GM21529 (cell line): ENCODE results near the gene TBC1D1.

Source experiments
- ATAC-seq: cut with Tn5 transposase; IDR thresholded peaks from one replicate; pipeline ENCODE4 v1.9.1; 2021; ENCODE audit not compliant: unreplicated experiment

Gene TBC1D1

DNA sequence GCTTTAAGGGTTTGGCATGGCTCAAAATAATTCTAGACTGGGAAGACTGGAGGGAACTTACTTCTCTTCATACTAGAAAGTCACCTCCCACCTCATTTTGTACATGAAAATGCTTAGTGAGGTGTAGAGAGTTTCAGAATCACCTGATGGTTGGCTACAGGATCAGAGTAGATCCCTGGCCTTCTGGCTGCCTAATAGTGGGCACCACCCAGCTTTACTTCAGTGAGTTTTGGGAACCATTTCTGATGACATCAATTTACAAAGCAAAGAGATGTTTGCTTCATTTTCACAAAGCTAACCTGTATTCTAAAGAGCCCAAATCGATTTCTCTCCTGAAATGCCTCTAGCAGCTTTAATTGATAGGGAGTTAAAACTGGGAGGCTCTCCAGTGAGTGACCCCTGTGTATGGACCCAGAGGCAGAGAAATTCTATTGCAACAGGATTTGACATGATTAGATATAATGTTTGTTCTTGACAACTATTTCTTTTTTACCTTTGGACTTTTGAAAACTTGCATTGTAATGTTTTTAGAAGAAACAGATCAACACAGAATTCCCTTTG, 249.8 kb downstream of the TBC1D1 start:
- no peak for ATAC-seq

DNA sequence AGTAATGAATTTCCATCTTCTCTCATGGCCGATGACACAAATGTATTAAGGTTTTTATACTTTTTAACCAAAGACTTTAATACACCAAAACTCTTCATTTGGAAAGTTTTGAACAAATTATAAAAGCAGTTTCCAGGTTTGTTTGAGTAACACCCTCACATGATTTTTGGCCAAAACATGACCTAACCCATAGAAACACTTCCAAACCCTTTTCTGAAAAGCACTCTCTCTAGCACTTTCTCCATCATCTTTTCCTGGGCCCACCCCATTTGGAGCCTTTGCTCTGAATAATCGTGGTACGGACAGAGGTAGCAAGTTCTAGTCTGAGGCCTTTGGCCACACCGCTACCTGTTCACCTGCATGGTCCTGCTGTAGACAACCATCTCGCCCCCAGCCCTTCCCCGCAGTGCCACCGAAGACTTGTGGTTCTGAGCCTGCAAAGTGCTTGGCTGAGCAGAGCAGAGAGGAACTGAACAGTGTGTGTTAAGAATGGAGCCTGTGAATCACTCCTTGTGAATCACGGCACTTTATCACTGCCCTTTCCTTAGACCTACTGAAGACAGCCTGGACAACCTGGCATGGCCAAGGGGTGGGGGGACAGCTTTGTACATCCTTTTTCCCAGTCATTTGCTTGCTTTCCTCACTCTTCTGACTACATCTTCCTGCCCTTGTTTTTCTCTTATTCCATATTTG, 251.1 kb downstream of the TBC1D1 start:
- ATAC-seq = no peak

DNA sequence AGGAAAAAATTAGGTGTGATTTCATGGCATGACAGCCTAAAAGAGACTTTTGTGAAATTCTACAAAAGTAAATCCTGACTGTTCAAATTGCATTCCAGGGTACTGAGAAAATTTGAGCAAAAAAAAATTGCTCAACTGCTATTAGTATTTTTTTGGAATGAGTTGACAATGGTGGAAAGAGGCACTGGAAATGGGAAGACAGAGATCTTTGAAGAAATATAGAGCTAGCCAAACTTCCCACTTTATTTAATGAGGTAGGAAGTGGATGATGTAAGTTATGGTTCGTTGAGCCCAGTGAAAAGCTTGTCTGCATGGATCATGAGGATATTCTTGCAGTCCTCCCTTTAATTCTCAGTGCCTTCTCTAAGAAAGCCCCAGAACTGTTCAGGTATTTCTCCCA, 253.1 kb downstream of the TBC1D1 start:
- ATAC-seq = no peak

DNA sequence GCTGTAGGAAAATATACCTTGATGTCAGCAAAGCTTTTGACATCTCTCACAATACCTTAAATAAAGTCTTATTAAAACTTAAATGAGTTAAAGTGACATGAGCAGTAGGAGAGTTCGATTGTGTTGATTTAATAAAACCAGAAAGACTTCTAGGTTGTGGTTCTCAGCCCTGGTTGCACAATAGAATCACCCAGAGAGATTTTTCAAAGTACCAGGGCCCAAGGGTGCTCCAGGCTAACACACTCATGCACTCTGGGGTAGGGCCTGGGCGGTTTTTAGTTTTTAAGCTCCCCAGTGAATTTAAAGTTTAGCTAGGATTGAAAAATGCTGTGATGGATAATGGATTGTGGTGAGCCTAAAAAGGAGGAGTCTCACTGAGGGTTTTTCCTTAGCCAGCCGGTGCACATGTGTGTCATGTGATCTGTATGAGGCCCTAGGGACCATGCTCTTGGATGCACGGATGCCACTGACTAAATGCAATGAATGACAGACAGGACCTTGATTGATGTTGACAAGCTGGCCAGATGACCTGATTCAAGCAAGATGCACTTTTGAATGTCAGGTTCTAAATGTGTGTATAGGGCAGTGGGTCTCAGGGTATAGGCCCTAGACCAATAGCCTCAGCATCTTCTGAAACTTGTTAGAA, 254.3 kb downstream of the TBC1D1 start:
- no peak for ATAC-seq

DNA sequence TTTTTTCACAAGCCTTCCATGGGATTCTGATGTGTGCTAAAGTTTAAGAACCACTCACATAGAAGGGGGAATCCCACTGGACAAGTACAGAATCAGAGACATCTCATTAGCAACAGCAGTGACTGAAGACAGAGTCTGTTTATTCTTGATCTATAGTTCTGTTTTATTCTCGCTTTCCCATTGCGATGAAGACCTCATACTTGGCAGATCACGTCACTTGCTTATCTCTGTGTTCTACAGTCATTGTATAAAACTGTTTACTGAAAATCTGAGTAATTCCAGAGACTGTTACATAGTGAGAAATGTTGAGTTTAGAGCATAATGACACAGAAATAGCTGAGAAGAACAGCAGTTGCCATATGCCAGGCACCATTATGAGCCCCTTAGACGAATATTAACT, 254.9 kb downstream of the TBC1D1 start:
- ATAC-seq = no peak

DNA sequence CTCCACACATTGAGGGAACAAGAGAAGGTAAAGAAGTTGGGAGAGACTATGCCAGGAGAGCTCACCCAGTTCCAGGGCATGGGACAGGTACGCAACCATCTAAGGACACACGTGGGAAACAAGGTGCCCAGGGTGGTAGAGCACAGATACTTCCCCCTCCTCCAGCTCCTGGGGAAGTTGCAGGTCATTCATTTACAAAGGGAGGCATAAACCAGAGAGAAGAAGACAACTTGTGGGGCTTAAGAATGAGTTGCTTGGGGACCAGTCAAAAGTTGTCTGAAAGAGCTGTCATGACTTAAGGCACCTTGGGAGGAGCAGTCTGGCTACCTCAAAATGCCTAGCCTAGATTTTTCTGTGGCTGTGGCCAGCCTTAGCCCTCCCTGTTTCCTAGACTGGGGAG, 255.5 kb downstream of the TBC1D1 start:
- ATAC-seq = peak; percentile 47

DNA sequence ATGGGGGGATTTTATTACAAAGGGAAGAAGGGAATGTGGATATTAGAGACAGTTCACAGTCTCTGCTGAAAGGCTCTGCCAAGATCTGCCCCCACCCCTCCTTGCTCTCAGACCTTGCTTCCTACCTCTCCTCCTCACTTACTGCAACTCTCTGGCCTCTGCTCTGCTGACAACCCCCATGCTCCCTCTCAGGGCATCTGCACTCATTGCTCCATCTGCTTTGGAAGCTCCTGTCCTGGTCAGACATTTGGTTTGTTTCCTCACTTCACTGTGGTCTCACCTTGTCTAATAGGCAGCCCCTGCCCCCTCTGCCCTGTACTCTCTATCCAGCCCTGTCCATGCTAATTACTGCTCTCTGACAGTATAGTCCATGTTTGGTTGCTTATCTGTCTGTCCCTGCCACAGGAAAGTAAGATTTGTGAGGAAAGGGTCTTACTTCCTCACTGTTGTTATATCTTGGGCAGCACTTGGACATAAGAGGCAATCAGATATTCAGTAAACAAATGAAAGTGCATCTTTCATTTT, 258.6 kb downstream of the TBC1D1 start:
- no peak for ATAC-seq

DNA sequence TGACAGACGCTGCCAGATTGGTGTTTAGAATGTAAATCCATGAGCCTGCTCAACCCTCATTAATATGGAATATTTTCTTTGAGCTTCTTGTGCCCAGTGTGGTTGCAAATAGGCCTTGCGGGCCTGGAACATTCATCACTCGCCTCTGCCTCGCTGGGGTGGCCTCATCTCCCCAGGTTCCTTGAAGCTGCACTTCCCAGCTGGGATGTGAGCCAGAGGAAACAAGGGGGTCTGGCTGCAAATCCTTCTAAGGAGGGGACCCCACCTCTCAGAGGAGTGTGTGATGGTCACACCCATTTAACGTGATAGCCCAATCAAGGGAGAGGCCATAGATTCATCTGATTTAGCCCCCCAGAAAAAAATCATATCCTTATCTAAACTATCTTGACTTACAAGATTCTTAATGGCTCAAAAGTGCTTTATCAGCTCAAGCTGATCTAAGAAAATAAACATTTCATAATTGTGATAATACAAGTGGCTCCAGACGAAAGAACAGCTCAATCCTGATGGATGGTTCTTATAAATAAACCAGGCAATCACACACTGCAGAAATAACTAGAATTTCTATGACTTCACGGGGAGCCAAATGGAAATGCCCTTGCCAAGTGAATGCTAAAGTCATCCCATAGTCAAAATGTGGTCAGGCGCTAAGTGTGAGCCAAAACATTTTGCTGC, 259.2 kb downstream of the TBC1D1 start:
- no peak for ATAC-seq

DNA sequence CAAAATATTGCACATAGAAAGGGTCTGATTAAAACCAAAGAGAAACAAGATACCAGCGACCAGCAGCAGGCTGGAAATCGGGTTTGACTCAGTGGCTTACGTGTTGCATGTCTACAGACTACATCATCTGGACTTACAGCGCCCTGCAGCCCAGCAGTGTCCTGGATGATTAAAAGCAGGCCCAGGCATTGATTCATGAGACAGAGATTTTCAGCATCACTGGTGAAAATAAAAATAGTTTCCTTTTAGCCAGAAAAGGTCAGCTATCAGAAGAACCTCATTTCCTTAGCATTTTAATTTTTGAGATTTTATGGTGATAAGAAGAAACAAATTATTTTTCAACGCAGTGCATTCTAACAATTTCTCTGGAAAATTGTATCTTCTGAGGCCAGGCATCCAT, 259.9 kb downstream of the TBC1D1 start:
- no peak for ATAC-seq

DNA sequence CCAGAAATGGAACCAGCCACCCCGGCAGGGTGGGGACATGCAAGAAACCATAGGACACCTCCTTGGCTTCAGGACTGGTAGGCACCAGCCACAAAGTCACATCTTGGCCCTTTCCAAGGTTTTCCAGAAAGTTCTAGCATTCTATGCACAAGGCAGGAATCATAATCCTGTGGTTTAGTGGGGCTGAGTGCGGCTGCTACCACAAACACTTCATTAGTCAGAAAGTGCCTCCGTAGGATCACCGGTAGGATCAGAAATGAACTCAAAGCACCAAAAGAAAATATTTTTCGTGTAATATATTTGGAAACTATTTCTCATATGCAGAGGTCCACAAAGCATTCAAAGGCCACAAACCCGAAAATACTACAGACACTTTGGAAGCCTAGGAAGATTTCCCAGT, 261.0 kb downstream of the TBC1D1 start:
- ATAC-seq = no peak

DNA sequence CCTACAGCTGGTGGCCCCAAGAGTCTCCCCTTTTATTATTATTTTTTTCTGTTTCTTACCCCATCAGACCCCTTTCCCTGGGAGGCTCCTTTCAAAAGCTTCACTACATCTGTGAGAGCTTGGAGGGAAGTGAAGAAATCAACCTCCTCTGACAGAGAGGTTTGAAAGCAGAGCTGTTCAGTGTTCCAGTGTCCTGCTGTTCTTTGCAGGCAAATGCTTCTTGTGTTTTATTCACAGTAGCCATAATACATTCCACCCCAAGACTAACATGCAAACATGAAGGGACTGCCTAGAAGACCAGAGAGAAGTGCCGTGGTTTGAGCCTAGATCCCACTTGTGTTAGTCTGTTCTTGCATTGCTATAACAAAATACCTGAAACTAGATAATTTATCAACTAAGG, 261.4 kb downstream of the TBC1D1 start:
- ATAC-seq = no peak

DNA sequence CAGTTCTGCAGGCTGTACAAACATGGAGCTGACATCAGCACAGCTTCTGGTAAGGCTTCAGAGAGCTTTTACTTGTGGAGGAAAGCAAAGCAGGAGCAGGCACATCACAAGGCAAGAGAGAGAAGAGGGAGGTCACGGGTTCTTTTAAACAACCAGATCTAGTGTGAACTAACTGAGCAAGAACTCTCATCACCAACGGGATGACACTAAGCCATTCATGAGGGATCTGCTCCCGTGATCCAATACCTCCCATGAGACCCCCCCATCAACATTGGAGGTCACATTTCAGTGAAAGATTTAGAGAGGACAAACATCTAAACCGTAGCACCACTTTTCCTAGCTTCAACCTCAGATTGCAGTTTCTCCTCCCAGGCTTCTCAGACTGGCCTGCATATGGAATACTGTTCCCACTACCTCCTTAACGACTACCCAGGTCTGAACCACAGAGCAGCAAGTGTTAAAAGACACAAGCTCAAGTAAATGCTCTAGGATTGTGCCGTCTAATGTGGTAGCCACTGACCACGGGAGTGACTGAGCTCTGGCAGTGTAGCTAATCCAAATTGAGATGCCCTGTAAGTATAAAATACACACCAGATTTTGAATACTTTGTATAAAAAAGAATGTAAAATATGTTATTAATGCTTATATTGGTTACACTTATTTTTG, 262.0 kb downstream of the TBC1D1 start:
- no peak for ATAC-seq

DNA sequence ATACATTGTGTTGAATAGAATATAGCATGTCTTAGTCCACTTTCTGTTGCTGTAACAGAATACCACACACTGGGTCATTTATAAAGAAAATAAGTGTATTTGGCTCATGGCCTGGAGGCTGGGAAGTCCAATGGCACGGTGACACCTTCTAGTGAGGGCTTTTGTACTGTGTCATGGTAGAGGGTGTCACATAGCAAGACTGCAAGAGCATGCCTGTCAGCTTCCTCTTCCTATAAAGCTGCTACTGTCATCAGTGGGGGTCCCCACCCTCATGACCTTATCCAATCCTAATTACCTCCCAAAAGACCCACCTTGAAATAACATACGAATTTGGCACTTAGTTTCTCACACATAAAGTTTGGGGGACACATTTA, 262.5 kb downstream of the TBC1D1 start:
- no peak for ATAC-seq

DNA sequence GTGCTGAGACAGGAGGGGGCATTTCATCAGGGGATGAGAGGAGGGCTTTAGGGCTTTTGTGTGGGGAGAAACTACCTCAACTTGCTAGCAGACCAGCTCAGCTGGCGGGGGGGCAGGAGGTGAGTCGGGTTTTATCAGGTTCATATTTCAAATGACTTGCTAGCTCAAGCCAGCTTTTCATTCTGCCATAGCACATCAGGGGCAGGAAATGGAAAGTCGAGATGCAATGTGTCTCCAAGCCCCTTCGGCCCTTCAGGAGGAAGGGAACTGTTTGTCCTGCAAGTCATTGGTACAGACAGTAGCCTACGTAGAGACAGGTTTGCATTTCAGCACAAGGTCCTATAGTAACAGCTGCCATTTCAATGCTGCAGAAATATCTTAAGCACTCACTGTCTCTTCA, 263.4 kb downstream of the TBC1D1 start:
- ATAC-seq = no peak

DNA sequence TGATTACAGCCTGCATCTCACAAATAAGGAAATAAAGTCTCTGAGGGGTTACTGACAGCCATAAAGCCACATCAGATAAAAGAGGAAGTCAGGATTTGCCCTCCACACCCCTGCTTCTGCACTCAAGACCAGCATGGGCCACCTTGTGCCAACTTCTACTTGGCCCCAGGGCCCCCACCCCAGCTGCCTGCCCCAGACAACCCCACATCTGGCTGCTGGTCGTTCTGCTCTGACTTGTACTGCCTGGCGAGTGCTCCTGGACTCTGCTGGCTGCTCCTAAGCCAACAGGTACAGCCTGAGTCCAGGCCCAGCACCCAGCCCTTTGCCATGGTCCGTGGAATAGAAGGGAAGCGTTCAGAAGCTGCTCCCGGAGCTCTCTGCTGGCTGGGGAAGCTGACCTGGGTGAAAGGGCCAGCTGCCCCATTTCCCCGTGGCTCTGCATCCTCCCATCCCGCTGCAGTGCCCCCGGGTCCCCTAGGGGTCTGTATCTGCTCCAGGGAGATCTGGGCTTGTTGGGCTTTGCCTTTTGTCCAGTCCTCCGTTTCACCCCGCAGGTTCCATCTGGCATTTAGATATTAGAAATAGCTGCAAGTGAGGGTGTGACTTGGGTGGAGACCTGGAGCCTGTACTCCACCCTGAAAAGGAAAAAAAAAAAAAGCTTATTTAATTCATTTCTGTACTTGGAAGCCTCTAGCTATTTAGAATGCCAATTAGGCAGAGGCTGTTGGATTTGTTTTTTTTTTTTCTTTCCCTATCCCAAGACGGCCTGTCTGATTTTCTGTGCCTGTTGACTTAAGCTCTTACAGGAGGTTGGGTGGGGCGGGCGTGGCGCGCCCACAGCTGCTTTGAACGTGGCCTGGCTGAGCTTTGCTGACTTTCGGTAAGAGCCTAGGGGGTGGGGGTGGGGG, 264.1 kb downstream of the TBC1D1 start:
- ATAC-seq = no peak

DNA sequence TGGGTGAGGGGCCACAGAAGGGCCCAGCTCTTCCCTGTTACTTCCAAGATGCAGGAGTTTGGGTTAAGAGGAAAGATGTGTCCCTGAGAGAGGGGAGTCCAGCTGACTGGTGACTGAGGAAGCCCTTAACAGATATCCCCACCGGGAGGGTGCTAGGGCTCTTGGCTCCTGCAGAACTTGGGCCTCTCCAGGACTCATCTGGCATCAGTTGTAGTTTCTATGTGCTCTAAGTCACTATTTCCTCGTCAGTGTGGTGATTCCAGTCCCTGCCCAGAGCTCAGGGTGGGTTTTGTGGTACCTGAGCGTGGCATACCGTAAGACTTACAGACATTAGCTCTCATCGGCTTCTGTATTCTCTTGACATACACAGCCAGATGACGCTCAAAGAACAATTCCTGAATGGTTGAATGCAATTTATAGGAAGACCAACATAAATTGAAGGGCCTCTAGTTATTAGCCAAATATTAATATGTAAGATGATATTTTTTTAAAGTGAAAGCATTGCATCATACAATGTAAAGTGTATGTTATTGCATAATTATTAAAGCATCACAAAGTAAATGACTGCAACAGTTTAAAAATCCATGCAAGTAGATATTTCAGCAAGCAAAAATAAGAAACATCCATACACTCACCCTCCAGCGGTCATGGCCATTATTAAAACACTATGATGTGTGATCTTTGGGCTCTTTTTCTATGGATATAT, 264.9 kb downstream of the TBC1D1 start:
- ATAC-seq = no peak

DNA sequence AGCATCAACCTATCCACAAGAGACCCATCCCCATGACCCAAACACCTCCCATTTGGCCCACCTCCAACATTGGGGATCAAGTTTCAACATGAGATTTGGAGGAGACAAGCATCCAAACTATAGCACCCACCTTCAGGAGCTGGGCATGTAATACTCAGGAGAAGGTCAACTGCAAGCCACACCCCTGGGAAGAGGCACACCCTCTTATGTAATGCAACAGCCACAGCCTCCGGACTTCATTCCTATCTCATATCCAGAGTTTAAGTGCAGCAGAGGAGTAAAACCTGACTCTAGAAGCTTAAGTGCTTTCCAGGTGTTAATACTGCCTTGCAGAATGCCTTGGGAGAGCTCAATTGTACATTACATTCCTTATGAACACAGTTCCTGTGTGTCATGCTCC, 266.7 kb downstream of the TBC1D1 start:
- no peak for ATAC-seq

DNA sequence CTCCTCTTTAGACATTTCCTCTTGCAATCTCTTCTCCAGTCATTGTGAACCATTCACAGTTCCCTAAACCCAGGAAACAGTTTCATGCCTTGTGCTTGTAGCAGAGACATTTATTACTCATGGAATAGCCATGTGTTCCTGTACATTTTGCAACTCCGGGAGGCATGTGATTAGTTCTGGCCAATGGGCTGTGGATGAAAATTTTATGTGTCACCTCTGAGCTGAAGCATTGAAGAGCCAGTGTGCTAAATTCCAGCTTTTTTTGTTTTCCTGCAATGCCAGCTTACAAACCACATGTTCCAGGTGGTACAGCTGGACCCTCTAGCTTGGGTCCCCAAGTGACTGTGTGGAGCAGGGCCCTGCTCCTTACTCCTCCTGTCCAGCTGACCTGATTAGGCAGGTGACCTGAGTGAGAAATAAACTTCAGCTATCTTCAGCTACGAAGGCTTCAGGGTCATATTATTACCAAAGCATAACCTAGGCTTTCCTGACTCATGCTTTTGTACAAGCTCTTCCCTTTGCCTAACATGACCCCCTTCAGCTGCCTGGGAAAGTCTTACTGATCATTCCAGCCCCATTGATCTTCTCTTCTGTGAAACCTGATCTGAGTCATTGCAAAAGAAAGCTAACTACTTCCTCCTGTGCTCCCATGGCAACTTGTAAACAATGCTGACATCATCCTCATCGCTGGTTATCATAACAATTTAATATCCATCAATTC, 269.8 kb downstream of the TBC1D1 start:
- ATAC-seq = peak; percentile 98
